ENCODE results near the gene ADAM10.

The ADAM10 gene

DNA sequence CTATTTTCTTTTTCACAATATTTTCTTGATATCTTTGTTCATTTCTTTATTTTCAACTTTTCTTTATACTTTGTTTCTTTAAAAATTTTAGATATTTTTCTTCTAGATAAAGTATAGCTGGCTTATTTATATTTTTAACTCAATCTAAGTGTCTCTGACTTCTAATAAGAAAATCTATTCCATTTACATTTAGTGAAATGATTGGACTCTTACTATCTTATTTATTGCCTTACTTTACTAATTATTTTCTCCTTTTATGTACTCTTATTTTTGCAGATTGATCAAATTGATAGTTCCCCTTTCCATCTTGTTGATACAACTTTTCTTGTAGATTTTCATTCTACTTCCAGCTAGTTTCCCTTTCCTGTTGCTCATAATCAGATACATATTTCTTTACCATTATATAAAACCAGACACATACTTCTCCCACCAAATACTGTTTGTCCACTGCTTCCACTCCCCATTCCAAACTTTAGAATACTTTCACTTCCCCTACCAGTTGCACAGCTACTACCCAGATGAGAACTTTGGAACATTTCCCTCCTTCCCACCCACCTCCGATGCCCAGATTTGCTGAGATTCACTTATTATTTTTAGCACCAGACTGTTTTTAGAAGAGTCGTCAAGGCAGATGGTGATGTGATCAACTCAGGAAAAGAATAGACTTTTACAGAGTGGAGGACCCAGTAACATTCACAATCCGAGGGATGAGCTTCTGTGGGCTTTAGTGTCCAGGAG is 166.2 kb downstream of the ADAM10 start:
- DNase-seq (ENCODE audit: low read depth in 2 of 2): no peak

- DNase-seq (ENCODE audit: low read depth in 2 of 2): no peak
Observed at GRCh38 chr15:58582160-58582559, 167.3 kb downstream of the ADAM10 start.

GRCh38 chr15:58576657-58577056 is 172.8 kb downstream of the ADAM10 start:
- DNase-seq (ENCODE audit: low read depth in 2 of 2): no peak

DNA sequence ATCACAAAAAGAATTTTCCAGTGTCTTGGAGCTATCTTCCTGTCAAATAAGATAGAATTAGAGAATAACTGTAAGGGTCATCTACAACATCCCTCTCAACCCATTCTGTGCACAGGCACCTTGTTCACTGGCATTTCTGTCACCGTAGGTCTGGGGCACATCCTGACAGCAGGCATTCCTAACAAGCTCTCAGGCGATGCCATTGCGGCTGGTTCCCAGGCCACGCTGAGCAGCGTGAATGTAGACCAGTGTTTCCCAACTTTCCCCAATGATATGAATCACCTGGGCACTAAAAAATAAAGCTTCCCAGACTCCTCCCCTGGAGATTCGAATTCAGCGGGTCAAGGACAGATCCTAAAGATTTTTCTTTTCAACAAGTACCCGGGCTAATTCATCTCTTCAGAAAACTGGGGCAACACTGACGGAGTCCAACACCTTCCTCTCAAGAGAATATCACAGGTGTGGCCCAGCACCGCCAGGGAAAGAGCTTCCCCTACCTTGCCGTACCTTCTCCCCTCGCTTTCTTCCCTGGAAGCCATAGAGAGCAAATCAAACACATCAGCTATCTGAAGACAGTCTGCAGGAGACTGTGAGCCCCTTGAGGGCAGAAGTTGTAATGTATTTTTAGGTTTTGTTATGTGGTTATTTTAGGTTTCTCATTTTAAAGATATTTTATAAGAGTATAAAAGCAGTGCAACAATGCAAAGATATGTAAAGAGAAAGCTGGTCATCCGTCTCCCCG is 174.3 kb downstream of the ADAM10 start:
- no peak for DNase-seq (ENCODE audit: low read depth in 2 of 2)

- DNase-seq (ENCODE audit: low read depth in 2 of 2): no peak
Observed at GRCh38 chr15:58574631-58575030, 174.9 kb downstream of the ADAM10 start.

- no peak for DNase-seq (ENCODE audit: low read depth in 2 of 2)
Observed at GRCh38 chr15:58573270-58573669, 176.2 kb downstream of the ADAM10 start.

DNA sequence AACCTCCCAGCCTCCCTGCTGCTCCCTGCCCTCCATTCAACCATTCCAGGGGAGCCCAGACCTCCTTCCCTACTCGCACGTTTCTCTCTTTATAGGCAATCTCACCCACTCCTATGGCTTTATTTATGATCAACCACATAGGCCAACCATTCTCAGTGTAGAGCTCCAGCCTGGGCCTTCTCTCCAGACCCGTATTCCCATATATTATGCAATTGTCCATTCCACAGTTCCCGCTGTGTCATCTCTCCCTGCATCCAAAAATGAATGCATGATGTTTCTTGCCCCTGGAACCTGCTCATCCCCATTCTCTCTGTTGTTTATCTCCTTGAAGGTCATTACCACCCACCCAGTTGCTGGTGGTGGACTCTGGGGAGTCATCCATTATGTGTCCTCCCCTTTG is 177.0 kb downstream of the ADAM10 start:
- DNase-seq (ENCODE audit: low read depth in 2 of 2): no peak

GRCh38 chr15:58571491-58571890 is 178.0 kb downstream of the ADAM10 start:
- DNase-seq (ENCODE audit: low read depth in 2 of 2): no peak

DNA sequence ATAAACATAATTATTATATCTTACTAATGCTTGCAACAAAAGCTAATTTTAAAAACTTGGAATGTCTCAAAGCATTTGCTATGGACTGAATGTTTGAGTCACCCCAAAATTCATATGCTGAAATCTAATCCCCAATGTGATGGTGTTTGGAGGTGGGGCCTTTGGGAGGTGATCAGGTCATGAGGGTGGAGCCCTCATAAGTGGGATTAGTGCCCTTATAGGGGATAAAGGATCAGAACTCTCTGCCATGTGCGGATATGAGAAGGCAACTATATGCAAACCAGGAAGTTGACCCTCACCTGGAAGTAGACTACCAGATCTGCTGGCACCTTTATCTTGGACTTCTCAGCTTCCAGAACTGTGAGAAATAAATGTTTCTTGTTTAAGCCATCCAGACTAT is 180.1 kb downstream of the ADAM10 start:
- no peak for DNase-seq (ENCODE audit: low read depth in 2 of 2)

DNA sequence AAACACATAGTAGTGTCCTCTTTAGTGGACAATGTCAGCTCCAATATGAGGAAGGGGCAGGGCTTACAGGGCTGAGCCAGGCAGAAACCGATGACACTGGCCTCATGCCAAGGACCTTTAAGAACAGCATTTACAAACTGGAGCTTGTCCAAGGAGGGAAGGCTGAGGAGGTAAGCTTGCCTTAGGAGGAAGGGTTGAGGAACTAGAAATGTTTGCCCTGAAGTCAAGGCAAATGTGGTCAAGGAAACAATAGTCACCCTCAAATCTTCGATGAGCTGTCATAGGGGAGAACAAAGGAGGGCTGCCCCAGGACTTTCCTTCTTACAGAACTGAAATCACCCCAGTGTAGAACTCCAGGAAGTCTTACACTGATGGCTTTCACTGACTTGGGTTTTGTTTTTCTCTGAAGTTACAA is 181.3 kb downstream of the ADAM10 start:
- no peak for DNase-seq (ENCODE audit: low read depth in 2 of 2)

GRCh38 chr15:58566029-58566428 is 183.5 kb downstream of the ADAM10 start:
- DNase-seq (ENCODE audit: low read depth in 2 of 2): no peak

GRCh38 chr15:58565619-58566018 is 183.9 kb downstream of the ADAM10 start:
- no peak for DNase-seq (ENCODE audit: low read depth in 2 of 2)

DNA sequence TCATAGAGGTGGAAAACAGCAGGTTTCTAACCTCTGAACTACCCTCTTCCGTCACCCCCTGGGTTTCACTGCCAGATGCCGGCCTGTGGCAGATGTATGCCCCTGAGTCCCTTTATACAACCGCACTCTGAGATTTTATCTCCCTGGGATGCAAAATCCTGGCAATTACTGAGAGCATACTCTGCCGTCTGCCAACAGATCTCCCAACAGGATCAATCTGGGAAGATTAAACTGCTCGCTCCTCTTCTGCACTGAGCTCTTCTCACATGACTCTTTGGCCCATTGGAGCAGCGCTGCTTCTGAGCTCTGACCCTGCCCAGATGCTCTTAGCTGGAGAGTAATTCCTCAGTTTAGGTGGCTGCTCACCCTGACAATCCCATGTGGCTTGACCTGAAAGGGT is 184.5 kb downstream of the ADAM10 start:
- DNase-seq (ENCODE audit: low read depth in 2 of 2): no peak

GRCh38 chr15:58562135-58562534 is 187.4 kb downstream of the ADAM10 start:
- DNase-seq (ENCODE audit: low read depth in 2 of 2): no peak

GRCh38 chr15:58561321-58561720 is 188.2 kb downstream of the ADAM10 start:
- DNase-seq (ENCODE audit: low read depth in 2 of 2): no peak

DNA sequence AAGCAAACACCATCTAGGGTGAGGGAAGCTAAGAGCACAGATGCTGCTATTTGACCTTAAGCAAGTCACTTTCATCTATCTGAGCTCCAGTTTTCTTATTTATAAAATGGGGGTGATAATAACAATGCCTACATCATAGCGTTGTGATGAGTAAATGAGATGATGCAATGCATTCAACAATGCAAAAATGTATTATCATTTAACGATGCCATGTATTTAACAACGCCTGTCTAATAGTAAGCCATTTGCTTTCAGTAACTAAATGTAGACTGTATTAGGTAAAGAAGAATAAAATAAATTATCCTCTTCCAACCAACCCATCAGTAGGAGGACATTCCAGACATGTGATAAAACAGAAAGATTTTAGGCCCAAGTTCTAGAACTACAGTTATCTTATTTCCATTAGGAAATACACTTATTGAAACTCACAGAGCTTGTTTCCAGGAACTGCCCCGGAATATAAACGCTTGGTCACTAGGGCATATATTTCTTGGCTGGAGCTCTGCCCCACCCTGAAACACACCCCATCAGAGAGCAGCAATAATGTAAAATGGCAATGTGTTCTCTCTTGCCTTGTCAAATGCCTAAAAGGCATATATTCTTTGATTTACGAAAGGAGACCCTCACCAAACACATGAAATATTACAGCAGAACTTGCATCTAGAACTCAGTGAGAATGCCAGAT is 189.5 kb downstream of the ADAM10 start:
- DNase-seq (ENCODE audit: low read depth in 2 of 2): no peak

GRCh38 chr15:58558777-58559176 is 190.7 kb downstream of the ADAM10 start:
- DNase-seq (ENCODE audit: low read depth in 2 of 2): no peak

DNA sequence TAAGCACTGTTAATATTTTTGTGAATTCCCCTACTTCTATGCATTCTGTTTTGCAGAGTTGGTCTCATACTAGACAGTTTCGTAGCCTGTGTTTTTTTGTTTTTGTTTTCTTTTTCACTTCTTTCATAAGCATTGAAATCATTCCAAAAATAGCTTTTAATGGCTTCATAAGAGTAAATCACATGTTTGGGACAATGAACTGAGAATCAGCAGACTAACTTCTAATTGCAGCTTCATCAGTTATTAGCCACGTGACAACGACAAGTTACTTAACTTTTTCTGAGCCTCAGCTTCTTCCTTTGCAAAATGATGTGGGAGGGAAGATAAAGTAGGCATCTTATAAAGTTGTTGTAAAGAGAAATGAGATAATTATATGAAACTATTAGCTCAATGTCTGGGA is 193.0 kb downstream of the ADAM10 start:
- DNase-seq (ENCODE audit: low read depth in 2 of 2): no peak

DNA sequence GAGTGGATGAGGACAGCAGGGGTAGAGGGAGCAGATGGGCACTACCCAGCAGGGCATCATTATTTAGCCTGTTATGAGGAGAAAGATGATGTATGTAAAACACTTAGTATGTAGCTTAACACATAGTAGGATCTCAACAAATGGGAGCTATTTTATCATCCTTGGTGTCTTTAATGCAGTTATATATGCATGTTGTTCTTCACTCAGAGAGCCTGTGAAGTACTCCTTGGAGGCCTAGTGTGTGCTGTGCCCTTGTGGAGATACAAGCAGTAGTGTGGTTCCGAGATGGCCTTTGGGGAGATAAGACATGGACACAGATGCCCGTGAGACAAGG is 193.5 kb downstream of the ADAM10 start:
- DNase-seq (ENCODE audit: low read depth in 2 of 2): no peak

- DNase-seq (ENCODE audit: low read depth in 2 of 2): no peak
Observed at GRCh38 chr15:58555162-58556027, 194.1 kb downstream of the ADAM10 start.

DNA sequence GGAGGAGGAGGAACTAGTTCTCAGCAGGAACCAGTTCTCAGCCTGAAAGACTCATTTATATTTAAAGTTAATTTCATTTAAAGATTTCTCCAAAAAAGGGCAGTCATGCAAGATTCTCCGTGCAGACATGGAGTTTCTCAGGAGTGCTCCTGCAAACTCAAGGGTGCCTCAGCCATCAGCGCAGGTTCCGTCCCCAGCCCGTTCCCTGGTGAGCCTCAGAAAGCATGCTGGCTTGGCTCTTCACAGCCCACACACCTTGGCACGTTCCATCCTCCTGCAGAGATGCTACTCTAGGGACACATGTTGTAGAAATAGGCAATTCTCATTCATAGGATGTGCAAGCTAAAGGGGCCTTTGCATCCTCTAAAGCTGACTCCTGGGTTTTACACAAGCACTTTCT is 194.7 kb downstream of the ADAM10 start:
- no peak for DNase-seq (ENCODE audit: low read depth in 2 of 2)

GRCh38 chr15:58553365-58553918 is 196.1 kb downstream of the ADAM10 start:
- no peak for DNase-seq (ENCODE audit: low read depth in 2 of 2)
